D341Med (cell line): ENCODE measurements around the gene STARD13.
"Not testable (repeated sequence)": the region's sequence is repeated elsewhere in the genome, so short reads cannot be mapped to it uniquely, and the experiment has no call there.

ENCODE experiments used
- DNase-seq: peaks from one replicate; pipeline ENCODE4 v3.0.0; 2012; ENCODE audit warnings: low spot score

Gene STARD13

DNA sequence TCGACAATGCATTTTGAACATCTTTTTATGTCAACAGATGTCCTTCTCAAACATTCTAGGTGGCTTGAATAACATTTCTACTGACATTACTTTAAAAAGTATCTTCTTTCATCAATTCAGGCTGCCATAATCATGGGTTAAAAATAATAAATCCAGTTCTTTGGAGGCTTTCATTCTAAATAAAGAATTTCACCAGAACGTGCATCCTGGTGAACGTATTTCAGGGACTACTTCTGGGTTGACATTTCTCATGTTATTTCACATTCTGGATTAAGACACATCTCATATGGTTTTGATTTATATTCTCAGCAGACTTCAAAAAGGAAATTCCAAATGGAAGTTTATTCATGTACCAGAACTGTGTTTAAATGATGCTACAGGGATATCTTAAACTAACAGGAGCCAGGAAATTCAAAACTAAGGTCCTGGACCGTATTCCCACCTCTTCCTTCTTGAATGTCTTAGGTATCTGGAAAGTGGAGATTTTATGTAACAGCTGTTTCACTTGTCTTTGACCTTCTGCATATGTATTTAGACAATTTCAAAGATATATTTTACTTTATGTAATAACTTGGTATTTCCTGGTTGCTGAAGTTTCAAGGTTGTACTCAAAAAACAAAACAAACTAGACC, 107.2 kb downstream of the STARD13 start:
- no peak for DNase-seq

- not testable (repeated sequence) for DNase-seq
Observed at GRCh38 chr13:33177340-33178208, 108.0 kb downstream of the STARD13 start.

DNA sequence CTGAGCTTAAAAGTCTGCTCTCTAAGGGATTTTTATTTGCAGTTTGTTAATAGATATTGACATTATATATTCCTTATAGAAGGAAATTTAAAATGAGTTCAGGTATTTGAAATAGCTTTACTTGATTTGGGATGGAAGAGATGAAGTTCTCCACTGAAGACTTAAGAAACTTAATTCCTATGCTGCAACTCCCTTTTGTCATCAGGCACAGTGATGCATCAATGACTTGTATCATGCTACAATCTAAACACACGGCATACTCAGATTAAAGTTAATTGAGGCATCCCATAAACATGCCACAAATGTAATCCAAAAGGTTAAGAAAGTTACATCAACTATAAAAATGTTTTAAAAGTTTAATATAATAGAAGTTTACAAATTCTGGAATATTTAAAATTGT, 109.0 kb downstream of the STARD13 start:
- no peak for DNase-seq

- no peak for DNase-seq
Observed at GRCh38 chr13:33175991-33176390, 109.6 kb downstream of the STARD13 start.

GRCh38 chr13:33174931-33175330, 110.6 kb downstream of the STARD13 start:
- DNase-seq, result no peak

DNA sequence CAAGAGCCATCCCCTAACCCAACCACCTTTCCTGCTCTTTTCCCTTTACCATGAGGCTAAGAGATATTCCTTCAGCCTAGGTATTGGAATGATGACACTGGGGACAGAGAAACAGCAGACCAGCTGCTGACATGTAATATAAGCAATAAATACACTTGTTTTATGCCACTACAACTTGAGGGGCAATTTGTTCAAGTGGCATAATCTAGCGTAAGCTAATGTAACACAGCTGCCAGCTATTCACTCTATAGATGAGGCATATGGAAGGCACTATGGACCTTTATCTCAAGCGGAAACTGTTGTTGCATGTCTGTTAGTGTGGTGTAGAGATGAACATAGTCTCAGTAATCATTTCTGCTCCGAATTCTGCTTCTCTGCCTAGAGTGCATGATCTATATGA, 111.1 kb downstream of the STARD13 start:
- no peak for DNase-seq

GRCh38 chr13:33172911-33173310, 112.6 kb downstream of the STARD13 start:
- DNase-seq, result no peak

GRCh38 chr13:33172400-33172799, 113.2 kb downstream of the STARD13 start:
- no peak for DNase-seq

- DNase-seq, result no peak
Observed at GRCh38 chr13:33169273-33169980, 116.1 kb downstream of the STARD13 start.

- DNase-seq, result no peak
Observed at GRCh38 chr13:33168321-33168960, 117.1 kb downstream of the STARD13 start.

DNA sequence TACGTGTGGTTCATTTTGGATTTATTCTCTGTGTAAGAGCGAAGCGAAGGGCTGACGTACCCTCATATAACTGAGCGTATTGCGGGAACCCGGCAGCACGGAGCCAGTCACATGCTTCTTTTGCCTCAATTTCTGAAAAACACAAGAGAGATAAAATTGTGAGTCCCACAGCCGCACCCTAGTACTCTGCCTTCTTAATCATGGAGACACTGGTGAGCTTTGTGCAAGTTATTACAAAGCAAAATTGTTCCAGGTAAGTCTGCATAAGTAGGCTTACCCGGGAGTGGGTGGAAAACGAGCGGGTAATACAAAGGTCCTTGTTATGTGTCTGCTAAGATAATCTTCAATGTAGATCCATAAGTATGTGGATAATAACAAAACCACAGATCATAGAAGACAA, 118.1 kb downstream of the STARD13 start:
- DNase-seq, result no peak

GRCh38 chr13:33165787-33166186, 119.8 kb downstream of the STARD13 start:
- no peak for DNase-seq

GRCh38 chr13:33164331-33164730, 121.2 kb downstream of the STARD13 start:
- DNase-seq, result no peak

DNA sequence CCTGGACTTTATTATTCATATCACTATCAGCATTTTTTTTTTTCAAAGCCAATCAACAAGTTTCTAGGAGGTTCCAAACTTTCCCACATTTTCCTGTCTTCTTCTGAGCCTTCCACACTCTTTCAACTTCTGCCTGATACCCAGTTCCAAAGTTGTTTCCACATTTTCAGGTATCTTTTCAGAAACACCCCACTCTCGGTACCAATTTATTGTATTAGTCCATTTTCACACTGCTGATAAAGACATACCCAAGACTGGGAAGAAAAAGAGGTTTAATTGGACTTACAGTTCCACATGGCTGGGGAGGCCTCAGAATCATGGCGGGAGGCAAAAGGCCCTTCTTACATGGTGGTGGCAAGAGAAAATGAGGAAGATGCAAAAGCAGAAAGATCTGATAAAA, 122.8 kb downstream of the STARD13 start:
- not testable (repeated sequence) for DNase-seq

DNA sequence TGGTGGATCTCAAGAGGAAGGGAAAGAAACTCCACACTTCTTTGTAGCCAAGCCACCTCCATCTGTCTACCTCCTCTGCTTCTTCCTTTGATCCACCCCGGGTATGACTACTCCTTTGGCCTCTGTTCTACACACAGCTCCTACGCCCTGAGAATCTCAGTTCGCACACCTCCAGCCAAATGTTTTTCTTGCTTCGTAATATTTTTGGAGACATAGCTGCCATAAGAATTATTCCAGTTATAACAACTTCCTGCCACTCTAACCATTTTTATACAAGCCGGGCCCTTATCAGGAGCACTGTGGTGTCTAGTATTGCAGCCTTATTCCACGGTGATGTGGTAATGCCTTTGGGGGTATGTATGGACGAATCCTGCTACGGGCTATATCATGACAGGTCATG, 126.7 kb downstream of the STARD13 start:
- DNase-seq, result no peak

DNA sequence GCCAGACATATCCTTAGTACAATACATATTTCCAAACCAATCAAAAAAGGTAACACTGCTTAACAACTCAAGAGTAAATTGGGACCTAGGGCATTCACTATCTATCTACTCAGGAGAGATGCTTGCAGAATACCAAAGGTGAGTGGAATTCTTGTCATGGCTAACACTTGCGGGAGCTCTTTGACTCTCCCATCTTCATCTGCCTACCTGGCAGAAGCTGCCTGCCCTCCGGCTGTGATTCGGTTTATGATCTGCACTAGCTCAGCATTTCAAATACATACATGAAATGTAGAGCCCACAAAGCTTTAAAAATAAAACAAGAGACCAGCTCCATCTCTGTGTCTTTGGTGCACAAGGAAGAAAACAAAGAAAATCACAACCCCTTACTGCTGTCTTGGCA, 127.3 kb downstream of the STARD13 start:
- no peak for DNase-seq

DNA sequence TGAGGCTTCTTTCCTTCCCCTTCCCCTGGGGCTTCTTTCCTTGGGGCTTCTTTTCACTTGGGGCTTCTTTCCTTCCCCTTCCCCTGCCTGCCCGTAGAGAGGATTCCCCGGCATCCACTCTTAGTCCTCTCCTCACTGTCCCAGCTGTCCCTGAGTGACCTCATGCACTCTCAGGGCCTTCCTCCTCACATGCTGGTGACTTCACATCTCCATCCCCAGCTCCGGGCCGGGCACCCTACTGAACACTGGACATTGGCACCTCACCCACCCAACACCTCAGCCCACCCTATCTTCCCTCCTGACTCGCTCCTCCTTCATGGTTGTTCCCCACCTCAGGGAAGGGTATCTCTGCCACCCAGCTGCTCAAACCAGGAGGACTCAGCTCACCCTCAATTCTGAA, 130.6 kb downstream of the STARD13 start:
- DNase-seq, result no peak

DNA sequence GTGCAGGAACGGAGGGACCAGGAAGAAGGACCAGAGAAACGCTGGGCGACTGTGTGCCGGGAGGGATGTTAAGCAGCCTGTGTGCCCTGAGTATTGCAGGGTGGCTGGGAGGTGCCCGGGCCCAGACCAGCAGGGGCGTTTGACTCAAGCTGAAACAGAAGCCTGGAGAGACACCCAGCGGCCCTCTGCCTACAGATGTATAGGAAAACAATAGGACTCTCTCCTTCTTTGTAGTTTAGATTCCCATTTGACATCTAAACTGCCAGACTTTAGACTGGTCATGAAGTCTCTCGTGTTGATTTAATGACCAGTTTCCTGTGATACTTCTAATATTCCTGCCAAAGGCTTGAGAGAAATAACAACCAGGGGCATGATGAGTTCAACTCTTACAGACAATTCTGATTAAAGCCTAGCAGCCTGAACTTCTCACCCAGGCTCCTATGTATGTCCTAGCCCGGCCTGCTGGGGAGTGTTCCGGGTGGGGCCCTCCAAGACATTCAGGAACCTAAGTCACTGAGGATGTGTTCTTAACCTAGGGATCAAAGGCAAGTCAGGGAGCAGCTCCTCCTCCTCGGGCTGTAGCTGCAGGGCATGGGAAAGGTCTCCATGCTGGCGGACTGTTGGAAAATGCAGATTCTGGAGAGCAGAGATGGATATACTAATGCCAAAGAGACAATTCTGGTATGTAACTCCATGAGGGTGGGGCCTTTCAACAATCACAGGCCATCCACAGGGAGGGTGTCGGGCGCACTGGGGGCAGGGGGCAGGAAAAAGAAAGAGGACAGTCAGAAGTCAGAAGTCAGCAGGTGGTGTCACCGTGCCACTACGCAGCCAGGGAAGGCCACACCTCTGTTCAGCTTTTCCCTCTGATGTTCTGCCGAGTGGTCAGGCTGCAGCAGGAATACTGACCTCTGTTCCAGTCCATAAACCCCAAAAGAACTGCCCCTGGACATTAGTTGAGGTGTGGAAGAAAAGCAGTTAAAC, 131.8 kb downstream of the STARD13 start:
- DNase-seq, result no peak

GRCh38 chr13:33152389-33152788, 133.2 kb downstream of the STARD13 start:
- no peak for DNase-seq

DNA sequence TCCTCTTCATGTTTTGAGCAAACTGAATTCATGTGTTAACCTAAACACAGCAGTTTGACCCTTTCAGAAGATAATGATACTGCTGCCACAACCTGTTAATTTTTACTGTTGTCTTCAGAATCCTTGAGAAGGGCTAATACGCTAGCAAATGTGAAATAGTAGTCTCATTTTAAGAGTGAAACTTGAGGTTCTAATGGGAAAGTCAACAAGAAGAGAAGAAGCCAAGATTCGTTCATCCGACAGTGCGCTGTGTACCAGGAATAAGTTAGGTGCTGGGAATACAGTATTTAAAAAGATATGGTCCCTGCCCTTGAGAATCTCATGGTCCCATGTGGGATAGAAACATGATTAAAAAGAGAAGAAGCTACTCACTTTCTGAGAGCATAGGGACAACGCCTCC, 134.9 kb downstream of the STARD13 start:
- no peak for DNase-seq

DNA sequence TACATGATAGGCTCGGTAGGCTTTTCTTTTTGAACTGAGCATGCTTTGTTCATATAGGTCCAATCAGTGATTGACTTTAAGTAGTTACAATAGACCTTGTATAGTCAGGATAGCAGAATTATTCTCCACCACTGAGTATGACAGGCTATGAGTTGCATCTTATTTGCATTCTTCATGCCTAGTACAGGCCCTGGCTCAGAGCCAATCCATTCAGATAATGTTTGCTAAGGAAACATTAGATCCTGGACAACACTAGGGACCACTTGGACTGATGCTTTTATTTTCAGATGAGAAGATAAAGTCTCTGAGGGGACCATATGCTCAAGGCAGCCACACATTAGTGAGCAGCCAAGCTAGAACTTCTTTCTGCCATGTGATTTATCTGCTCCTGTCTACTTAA, 135.4 kb downstream of the STARD13 start:
- DNase-seq, result no peak
